Fibroblast of the aortic adventitia (primary cell): ENCODE results near the gene SEC22C. TPM values are rescaled to one million over a fixed set of nuclear protein-coding genes. Genes with fewer than 3 reads are reported as not detected.

ENCODE experiments used
- DNase-seq: peaks from one replicate; pipeline ENCODE4 v3.0.0-alpha.2; 2010; ENCODE audit warnings: low read depth
- H3K4me3 ChIP-seq: 2 replicates; pipeline ENCODE4 v1.5.1; 2011; ENCODE audit warnings: low read depth, mild to moderate bottlenecking, control low read depth, low read length, moderate library complexity
- CTCF ChIP-seq: IDR thresholded peaks from 2 replicates; pipeline ENCODE4 v1.5.1; 2011; ENCODE audit warnings: mild to moderate bottlenecking, low read length, control low read depth, inconsistent platforms; ENCODE audit not compliant: insufficient read depth
- total RNA-seq: library from RNA; depleted of rRNA; stranded (reverse); fragments of >200 nt; gene quantifications from 2 replicates; pipeline ENCODE4 v1.2.3, GENCODE V29; 2012; ENCODE audit warnings: low replicate concordance

Gene SEC22C
- total RNA-seq, 1 donor = 71.9 TPM

GRCh38 chr3:42529468-42529867 lies 52.3 kb downstream of the SEC22C start:
- no peak overlapping the region for H3K4me3 ChIP-seq
- TF ChIP-seq CTCF = no peak
- no peak for DNase-seq

- no peak for TF ChIP-seq CTCF
- no peak overlapping the region for H3K4me3 ChIP-seq
- no peak for DNase-seq
Observed at GRCh38 chr3:42527368-42527917, 54.3 kb downstream of the SEC22C start.

DNA sequence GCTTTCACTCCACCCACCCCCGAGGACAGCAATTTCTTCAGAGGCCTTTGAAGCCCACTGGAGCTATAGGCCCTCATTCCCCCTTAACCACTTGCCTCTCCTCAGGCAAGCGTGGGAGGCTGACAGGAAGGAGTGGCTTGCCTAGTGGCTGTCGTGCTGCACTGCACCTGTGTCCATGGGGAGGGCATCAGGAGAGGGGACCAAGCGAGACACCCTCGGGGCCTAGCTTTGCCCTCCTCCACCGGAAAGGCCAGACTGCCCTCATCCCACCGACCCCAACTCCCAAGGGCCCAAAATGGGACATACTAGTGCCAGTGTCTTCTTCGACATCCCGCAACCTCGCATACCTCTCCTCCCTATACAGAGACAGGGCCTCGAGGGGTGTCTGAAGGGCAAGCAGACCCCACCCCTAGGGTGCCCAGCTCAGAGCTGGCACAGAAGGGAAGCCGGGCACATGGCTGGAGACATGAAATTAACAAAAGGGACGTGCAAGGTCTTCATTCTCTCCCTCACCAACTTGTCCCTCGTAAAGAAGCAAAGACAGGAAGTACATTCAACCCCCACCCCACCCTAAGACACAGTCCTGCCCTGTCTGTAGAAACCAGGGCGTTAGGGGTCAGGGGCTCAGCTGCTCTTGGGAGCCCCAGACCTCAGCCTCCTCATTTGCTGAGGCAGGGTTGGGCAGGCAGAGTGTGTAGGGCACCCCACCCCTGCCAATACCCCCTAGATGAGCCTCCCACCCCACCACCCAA lies 55.0 kb downstream of the SEC22C start:
- no peak for DNase-seq
- no peak for TF ChIP-seq CTCF
- H3K4me3 ChIP-seq = no peak overlapping the region

- no peak for TF ChIP-seq CTCF
- DNase-seq = no peak
- H3K4me3 ChIP-seq = no peak overlapping the region
Observed at GRCh38 chr3:42525736-42526345, 55.9 kb downstream of the SEC22C start.

DNA sequence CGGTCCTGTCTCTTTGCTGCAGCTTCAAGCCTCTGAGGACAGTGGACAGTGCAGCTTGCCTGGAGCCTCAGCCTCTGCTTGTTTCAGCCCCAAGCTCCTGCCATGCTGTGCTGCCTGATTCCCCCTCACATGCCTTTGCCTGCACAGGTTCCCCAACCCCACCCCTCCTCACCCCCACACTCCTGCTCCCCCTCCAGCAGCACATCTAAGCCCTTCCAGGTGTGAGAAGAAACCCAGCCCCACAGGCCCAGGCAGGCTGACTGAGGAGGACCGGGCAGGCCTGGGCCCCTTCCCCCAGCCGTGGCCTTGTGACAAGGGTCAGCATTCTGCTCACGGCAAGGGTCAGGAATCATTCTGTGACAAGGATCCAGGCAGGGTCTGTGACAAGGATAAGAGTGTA lies 56.6 kb downstream of the SEC22C start:
- no peak overlapping the region for H3K4me3 ChIP-seq
- TF ChIP-seq CTCF = no peak
- DNase-seq = no peak

DNA sequence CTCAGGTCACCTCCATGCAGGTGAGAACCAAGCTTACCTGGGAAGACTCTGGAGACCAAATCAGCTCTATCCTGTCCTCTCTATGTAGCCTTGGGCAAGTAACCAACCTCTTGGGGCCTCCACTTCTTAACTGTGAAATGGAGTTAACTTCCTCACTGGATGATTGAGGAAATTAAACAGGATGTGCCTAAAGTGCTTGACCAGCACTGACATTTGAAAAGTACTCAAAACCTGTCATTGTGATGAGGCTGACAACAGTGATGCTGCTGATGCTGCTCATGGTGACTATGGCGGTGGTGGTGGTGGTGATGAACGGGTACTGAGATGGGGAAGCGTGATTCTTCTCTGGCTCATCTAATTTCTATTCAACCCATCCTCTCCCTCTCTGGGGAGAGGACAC lies 57.0 kb downstream of the SEC22C start:
- no peak for TF ChIP-seq CTCF
- no peak for DNase-seq
- no peak overlapping the region for H3K4me3 ChIP-seq

DNA sequence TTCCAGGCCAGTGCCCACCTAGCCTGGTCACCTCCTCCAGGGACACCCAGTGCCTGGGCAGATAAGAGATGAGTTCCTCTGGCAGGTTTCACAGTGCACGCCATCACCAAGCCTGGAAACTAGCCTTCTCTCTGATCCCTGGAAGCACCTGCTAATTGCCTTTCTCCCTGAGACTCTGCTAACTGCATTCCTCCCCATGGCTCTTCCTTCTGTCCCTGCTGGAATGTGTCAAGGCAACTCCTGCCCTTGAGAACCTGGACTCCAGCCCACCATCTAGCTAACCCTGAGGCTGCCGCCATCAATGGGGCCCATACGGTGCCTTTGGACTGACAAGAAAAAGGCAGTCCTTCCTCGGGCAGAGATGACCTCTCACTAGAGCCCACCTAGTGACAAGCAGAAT lies 60.9 kb downstream of the SEC22C start:
- no peak overlapping the region for H3K4me3 ChIP-seq
- no peak for DNase-seq
- no peak for TF ChIP-seq CTCF
